ENCODE results near the gene SERINC5.
"Not testable (repeated sequence)": the region's sequence is repeated elsewhere in the genome, so short reads cannot be mapped to it uniquely, and the experiment has no call there.

The SERINC5 gene

DNA sequence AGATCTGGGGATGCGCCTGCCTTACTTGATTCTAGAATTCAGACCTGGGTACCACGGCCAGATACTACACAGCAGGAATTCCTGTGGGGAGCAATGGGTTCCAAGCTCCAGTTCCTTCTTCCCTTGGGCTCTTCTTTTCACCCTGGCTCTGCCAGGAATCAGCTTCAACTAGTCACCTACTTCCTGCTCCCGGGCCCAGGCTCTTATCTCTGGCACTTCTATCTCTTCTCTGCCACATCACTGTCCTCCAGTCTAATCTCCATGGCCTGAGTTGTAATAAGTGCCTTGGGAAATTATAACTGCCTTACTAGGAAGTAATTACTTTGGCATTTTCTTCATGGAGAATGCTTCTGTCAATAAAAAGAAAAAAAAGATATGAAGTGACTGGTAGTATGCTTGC, 26.2 kb upstream of the SERINC5 start:
- TF ChIP-seq MYC (IDR thresholded peaks at IDR 0.05; ENCODE audit: low read depth, low read length): no peak
- no peak for TF ChIP-seq POLR2A (IDR thresholded peaks at IDR 0.05; ENCODE audit: extremely low read depth, insufficient read length)
- TF ChIP-seq, protein P1, sequence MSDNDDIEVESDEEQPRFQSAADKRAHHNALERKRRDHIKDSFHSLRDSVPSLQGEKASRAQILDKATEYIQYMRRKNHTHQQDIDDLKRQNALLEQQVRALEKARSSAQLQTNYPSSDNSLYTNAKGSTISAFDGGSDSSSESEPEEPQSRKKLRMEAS (IDR thresholded peaks at IDR 0.05; ENCODE audit: low read depth, low read length): no peak
- TF ChIP-seq, protein P2, sequence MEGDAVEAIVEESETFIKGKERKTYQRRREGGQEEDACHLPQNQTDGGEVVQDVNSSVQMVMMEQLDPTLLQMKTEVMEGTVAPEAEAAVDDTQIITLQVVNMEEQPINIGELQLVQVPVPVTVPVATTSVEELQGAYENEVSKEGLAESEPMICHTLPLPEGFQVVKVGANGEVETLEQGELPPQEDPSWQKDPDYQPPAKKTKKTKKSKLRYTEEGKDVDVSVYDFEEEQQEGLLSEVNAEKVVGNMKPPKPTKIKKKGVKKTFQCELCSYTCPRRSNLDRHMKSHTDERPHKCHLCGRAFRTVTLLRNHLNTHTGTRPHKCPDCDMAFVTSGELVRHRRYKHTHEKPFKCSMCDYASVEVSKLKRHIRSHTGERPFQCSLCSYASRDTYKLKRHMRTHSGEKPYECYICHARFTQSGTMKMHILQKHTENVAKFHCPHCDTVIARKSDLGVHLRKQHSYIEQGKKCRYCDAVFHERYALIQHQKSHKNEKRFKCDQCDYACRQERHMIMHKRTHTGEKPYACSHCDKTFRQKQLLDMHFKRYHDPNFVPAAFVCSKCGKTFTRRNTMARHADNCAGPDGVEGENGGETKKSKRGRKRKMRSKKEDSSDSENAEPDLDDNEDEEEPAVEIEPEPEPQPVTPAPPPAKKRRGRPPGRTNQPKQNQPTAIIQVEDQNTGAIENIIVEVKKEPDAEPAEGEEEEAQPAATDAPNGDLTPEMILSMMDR (IDR thresholded peaks at IDR 0.05; ENCODE audit: low read depth, low read length): no peak
- no peak overlapping the region for H3K4me3 ChIP-seq (ENCODE audit: low read depth, low read length)
- DNase-seq (ENCODE audit: low read depth): no peak

DNA sequence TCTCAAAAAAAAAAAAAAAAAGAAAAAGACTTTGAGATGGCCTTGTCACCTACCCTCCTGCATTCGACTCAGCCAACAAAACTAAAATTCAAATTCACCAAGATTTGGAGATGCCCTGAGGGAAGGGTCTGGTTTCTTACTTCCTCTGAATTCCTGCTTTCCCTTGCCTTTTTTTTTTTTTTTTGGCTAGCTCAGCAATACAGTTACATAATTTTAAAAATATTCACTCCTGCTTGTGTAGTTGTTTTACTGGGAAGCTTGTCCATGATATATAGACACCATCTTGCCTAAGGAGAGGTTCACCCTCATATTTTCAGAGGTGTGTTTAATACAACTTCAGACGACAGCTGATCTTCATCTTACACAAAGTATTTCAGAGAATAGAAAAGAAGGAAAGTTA, 21.3 kb upstream of the SERINC5 start:
- H3K4me3 ChIP-seq (ENCODE audit: low read depth, low read length): no peak overlapping the region
- TF ChIP-seq MYC (IDR thresholded peaks at IDR 0.05; ENCODE audit: low read depth, low read length): no peak
- no peak for TF ChIP-seq POLR2A (IDR thresholded peaks at IDR 0.05; ENCODE audit: extremely low read depth, insufficient read length)
- TF ChIP-seq, protein P1 (IDR thresholded peaks at IDR 0.05; ENCODE audit: low read depth, low read length): no peak
- TF ChIP-seq, protein P2 (IDR thresholded peaks at IDR 0.05; ENCODE audit: low read depth, low read length): no peak
- DNase-seq (ENCODE audit: low read depth): no peak

DNA sequence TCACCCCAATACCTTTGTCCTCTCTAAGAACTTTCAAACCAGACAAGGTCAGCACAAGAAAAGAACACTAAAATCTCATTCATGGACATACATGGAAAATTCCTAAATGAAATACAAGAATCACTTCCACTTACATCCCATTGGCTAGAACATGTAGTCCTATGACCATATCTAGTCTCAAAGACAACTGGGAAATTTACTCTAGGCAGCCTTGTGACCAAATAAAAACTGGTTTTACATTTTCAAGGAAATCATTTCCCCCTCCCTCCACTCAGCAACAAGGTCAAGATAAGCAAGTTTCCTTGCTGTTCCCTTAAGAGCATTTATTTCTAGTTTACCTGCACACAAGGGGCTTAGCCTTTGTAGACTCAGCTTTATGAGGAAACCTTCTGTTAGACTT, 20.3 kb upstream of the SERINC5 start:
- H3K4me3 ChIP-seq (ENCODE audit: low read depth, low read length): no peak overlapping the region
- DNase-seq (ENCODE audit: low read depth): no peak
- TF ChIP-seq, protein P2 (IDR thresholded peaks at IDR 0.05; ENCODE audit: low read depth, low read length): no peak
- no peak for TF ChIP-seq MYC (IDR thresholded peaks at IDR 0.05; ENCODE audit: low read depth, low read length)
- TF ChIP-seq, protein P1 (IDR thresholded peaks at IDR 0.05; ENCODE audit: low read depth, low read length): no peak
- no peak for TF ChIP-seq POLR2A (IDR thresholded peaks at IDR 0.05; ENCODE audit: extremely low read depth, insufficient read length)

DNA sequence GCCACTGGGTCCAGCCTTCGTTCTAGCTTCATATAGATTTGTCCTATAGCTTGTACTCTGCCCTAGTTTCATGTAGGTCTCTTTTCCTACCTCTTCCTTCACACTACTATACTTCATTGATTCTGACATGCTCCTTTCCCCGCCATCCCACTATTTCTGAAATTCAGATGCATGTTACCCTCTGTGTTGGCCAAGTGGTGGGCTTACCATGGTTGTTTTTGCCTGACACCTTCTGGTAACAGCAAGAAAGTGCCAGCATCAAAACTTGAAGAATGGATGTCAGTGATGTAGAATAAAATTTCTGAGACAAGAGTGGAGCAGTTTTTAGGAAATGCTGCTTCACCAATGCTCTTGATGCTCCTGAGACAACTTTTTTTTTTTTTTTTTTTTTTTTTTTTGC, 19.5 kb upstream of the SERINC5 start:
- no peak overlapping the region for H3K4me3 ChIP-seq (ENCODE audit: low read depth, low read length)
- DNase-seq (ENCODE audit: low read depth): peak; percentile 63
- TF ChIP-seq, protein P2 (IDR thresholded peaks at IDR 0.05; ENCODE audit: low read depth, low read length): peak; percentile 58
- TF ChIP-seq, protein P1 (IDR thresholded peaks at IDR 0.05; ENCODE audit: low read depth, low read length): no peak
- TF ChIP-seq POLR2A (IDR thresholded peaks at IDR 0.05; ENCODE audit: extremely low read depth, insufficient read length): no peak

DNA sequence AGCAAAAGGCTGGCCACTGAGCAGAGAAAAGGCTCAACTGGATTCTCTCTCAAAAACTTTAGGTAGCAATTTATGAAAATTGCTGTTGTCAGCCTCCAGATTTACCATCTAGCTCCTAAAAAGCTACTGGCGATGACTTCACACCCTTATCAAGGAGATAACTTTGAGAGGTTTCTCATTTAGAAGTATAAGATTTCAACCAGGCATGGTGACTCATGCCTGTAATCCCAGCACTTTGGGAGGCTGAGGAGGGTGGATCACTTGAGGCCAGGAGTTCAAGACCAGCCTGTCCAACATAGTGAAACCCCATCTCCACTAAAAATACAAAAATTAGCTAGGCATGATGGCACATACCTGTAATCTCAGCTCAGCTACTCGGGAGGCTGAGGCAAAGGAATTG, 14.7 kb upstream of the SERINC5 start:
- H3K4me3 ChIP-seq (ENCODE audit: low read depth, low read length); DNase-seq (ENCODE audit: low read depth): not testable (repeated sequence)

DNA sequence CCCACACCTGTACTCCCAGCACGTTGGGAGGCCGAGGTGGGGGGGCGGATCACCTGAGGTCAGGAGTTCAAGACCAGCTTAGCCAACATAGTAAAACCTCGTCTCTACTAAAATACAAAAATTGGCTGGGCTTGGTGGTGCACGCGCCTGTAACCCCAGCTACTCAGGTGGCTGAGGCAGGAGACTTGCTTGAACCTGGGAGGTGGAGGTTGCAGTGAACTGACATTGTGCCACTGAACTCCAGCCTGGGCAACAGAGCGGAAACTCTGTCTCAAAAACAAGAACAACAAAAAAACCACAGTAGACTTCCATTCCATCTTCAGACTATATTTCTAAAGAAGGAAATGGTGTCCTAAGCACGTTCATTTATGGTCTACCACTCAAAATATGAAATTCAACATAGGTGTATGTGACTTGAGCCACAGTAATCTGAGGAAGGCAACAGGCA, 14.2 kb upstream of the SERINC5 start:
- TF ChIP-seq MYC (IDR thresholded peaks at IDR 0.05; ENCODE audit: low read depth, low read length) (no peak), POLR2A (IDR thresholded peaks at IDR 0.05; ENCODE audit: extremely low read depth, insufficient read length) (no peak)
- TF ChIP-seq, protein P1 (IDR thresholded peaks at IDR 0.05; ENCODE audit: low read depth, low read length): no peak
- TF ChIP-seq, protein P2 (IDR thresholded peaks at IDR 0.05; ENCODE audit: low read depth, low read length): no peak
- H3K4me3 ChIP-seq (ENCODE audit: low read depth, low read length): no peak overlapping the region
- no peak for DNase-seq (ENCODE audit: low read depth)

Data from NB4 (cell line).